Measurements from ENCODE around the gene PHAF1. TPM values are rescaled to one million over a fixed set of nuclear protein-coding genes. Genes with fewer than 3 reads are reported as not detected.

Gene PHAF1
- total and polyA plus RNA-seq, 2 donors (not counting 1 experiment from before 2014, with no cell fraction given): 18.8 to 20.7 TPM

DNA sequence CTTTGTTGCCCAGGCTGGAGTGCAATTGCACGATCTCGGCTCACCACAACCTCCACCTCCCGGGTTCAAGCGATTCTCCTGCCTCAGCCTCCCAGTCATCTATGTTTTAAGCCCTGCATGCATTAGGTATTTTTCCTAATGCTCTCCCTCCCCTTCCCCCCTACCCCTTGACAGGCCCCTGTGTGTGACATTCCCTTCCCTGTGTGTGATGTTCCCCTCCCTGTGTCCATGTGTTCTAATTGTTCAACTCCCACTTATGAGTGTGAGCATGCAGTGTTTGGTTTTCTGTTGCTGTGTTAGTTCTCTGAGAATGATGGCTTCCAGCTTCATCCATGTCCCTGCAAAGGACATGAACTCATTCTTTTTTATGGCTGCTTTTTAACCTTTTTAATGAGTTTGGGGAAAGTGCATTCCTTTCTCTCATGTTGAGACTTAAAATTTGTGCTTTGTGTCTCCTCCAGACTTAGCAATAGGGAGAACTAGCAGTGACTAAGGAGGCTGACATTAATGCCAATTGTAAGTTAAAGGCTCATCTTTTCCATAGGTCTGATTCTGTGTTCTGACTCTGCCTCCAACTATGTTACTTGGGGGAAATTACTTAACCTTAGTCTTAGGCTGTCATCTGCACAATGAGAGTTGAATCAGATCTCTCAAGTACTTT lies 17.7 kb upstream of the PHAF1 start:
- no peaks in the 10 kb centered on the region for H3K9me3 ChIP-seq (ENCODE audit: control extremely low read depth in 1 of 3, control insufficient read depth in 2 of 3, insufficient read depth in 1 of 3, low read length in 2 of 3)
- no peaks in the 10 kb centered on the region for H3K9me3 Mint-ChIP-seq (ENCODE audit: insufficient read depth)
- WGBS (ENCODE audit: insufficient coverage): 91% methylated on average over 4 of the region's 4 CpGs
- no peak overlapping the region for H3K4me3 Mint-ChIP-seq
- intact Hi-C loops (cut with micrococcal nuclease): no loop called here
- H3K36me3 ChIP-seq (replicated peaks in 1 of 2; ENCODE audit: control extremely low read depth in 1 of 2, control insufficient read depth in 1 of 2, extremely low read depth in 1 of 2, insufficient read depth in 2 of 2, low read length in 1 of 2): peaks cover 3 to 6% of the 10 kb centered on the region in 2 experiments
- H2AFZ ChIP-seq (ENCODE audit: insufficient read depth, low read depth, low read length, poor library complexity, severe bottlenecking): no peak overlapping the region
- H3K27me3 ChIP-seq (replicated peaks in 1 of 4; ENCODE audit: control extremely low read depth in 1 of 4, control insufficient read depth in 3 of 4, insufficient read depth in 4 of 4, low read length in 3 of 4): no peaks in the 10 kb centered on the region
- H3K4me1 ChIP-seq (ENCODE audit: control insufficient read depth in 2 of 2, insufficient read depth in 2 of 2, low read length in 2 of 2): no peaks in the 10 kb centered on the region
- H3K27ac Mint-ChIP-seq: no peak overlapping the region
- no peak overlapping the region for H3K4me2 ChIP-seq (replicated peaks; ENCODE audit: low read depth, low read length, poor library complexity, severe bottlenecking)
- H3K4me3 ChIP-seq (ENCODE audit: control extremely low read depth in 1 of 5, extremely low read depth in 1 of 5, insufficient read depth in 1 of 5, low read depth in 2 of 5, low read length in 4 of 5): no peak overlapping the region
- POLR2A ChIA-PET: no interaction called here
- no peaks in the 10 kb centered on the region for H3K27me3 Mint-ChIP-seq
- H3K9ac ChIP-seq (ENCODE audit: low read length): no peak overlapping the region
- CTCF ChIA-PET: no interaction called here
- peaks cover 20% of the 10 kb centered on the region for H3K79me2 ChIP-seq (ENCODE audit: control insufficient read depth, insufficient read depth, low read length)
- H4K20me1 ChIP-seq (ENCODE audit: control insufficient read depth, insufficient read depth, low read length, poor library complexity, severe bottlenecking): no peaks in the 10 kb centered on the region
- TF ChIP-seq EZH2 (IDR thresholded peaks at IDR 0.05; ENCODE audit: borderline replicate concordance, insufficient read depth, low read depth, low read length, poor library complexity, severe bottlenecking): no peak
- TF ChIP-seq, protein P1, sequence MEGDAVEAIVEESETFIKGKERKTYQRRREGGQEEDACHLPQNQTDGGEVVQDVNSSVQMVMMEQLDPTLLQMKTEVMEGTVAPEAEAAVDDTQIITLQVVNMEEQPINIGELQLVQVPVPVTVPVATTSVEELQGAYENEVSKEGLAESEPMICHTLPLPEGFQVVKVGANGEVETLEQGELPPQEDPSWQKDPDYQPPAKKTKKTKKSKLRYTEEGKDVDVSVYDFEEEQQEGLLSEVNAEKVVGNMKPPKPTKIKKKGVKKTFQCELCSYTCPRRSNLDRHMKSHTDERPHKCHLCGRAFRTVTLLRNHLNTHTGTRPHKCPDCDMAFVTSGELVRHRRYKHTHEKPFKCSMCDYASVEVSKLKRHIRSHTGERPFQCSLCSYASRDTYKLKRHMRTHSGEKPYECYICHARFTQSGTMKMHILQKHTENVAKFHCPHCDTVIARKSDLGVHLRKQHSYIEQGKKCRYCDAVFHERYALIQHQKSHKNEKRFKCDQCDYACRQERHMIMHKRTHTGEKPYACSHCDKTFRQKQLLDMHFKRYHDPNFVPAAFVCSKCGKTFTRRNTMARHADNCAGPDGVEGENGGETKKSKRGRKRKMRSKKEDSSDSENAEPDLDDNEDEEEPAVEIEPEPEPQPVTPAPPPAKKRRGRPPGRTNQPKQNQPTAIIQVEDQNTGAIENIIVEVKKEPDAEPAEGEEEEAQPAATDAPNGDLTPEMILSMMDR (IDR thresholded peaks at IDR 0.05): no peak
- ATAC-seq (ENCODE audit: low read depth) (no peak), DNase-seq (no peak)
- no peak overlapping the region for H3K27ac ChIP-seq (ENCODE audit: low read length in 2 of 2)
- peaks cover 3% of the 10 kb centered on the region for H3K4me1 Mint-ChIP-seq

DNA sequence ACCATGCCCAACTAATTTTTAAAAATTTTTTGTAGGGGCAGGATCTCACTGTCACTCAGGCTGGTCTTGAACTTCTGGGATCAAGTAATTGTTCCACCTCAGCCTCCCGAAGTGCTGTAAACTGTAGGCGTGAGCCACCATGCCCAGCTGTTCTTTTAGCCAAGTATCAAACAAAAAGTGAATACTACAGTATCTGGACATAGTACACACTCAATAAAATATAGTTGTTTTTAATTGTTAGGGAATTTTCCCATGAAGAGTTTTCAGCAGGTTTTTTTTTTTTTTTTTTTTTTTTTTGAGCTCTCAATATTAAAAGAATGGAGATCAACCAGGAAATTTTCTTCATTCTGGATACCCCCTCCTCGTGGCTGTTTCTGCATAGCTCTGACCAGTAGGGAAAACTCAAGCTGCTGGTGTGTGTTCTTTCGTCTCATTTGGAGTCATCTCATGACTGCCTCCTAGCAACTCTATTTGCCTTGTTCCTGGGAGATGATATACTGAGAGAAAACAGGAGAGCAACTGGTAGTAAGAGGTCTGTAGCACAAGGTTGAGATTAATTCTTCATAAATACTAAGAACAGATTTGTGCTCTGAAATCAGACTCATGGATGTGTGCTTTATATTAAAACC lies 16.5 kb upstream of the PHAF1 start:
- POLR2A ChIA-PET: no interaction called here
- peaks cover 3 to 6% of the 10 kb centered on the region in 2 experiments for H3K36me3 ChIP-seq (replicated peaks in 1 of 2; ENCODE audit: control extremely low read depth in 1 of 2, control insufficient read depth in 1 of 2, extremely low read depth in 1 of 2, insufficient read depth in 2 of 2, low read length in 1 of 2)
- peaks cover 3% of the 10 kb centered on the region for H3K4me1 Mint-ChIP-seq
- no CpG with 5 or more reads among the region's 4 CpGs for WGBS (ENCODE audit: insufficient coverage)
- H4K20me1 ChIP-seq (ENCODE audit: control insufficient read depth, insufficient read depth, low read length, poor library complexity, severe bottlenecking): no peaks in the 10 kb centered on the region
- no peak overlapping the region for H3K4me3 ChIP-seq (ENCODE audit: control extremely low read depth in 1 of 5, extremely low read depth in 1 of 5, insufficient read depth in 1 of 5, low read depth in 2 of 5, low read length in 4 of 5)
- no peaks in the 10 kb centered on the region for H3K9me3 Mint-ChIP-seq (ENCODE audit: insufficient read depth)
- DNase-seq (no peak), ATAC-seq (ENCODE audit: low read depth) (no peak)
- intact Hi-C loops (cut with micrococcal nuclease): no loop called here
- no peak overlapping the region for H3K4me3 Mint-ChIP-seq
- H3K9me3 ChIP-seq (ENCODE audit: control extremely low read depth in 1 of 3, control insufficient read depth in 2 of 3, insufficient read depth in 1 of 3, low read length in 2 of 3): no peaks in the 10 kb centered on the region
- no peaks in the 10 kb centered on the region for H3K27me3 ChIP-seq (replicated peaks in 1 of 4; ENCODE audit: control extremely low read depth in 1 of 4, control insufficient read depth in 3 of 4, insufficient read depth in 4 of 4, low read length in 3 of 4)
- no peak overlapping the region for H3K27ac Mint-ChIP-seq
- no peak overlapping the region for H2AFZ ChIP-seq (ENCODE audit: insufficient read depth, low read depth, low read length, poor library complexity, severe bottlenecking)
- CTCF ChIA-PET: interaction anchor here (1.1 kb wide), 2 partner anchors 62 to 139 kb away, joined by 3 read pairs; no protein-coding TSS in a partner anchor
- no peak overlapping the region for H3K27ac ChIP-seq (ENCODE audit: low read length in 2 of 2)
- H3K79me2 ChIP-seq (ENCODE audit: control insufficient read depth, insufficient read depth, low read length): peaks cover 20% of the 10 kb centered on the region
- H3K4me1 ChIP-seq (ENCODE audit: control insufficient read depth in 2 of 2, insufficient read depth in 2 of 2, low read length in 2 of 2): no peaks in the 10 kb centered on the region
- H3K9ac ChIP-seq (ENCODE audit: low read length): no peak overlapping the region
- H3K4me2 ChIP-seq (replicated peaks; ENCODE audit: low read depth, low read length, poor library complexity, severe bottlenecking): no peak overlapping the region
- no peak for TF ChIP-seq EZH2 (IDR thresholded peaks at IDR 0.05; ENCODE audit: borderline replicate concordance, insufficient read depth, low read depth, low read length, poor library complexity, severe bottlenecking)
- TF ChIP-seq, protein P1 (IDR thresholded peaks at IDR 0.05): no peak
- H3K27me3 Mint-ChIP-seq: no peaks in the 10 kb centered on the region
